T47D (cell line): ENCODE results near the gene ATP13A5.

Experiments
- DNase-seq, 2 experiments: peaks; one replicate each; pipeline versions ENCODE4 v3.0.0 to v3.0.0-alpha.2; 2011 to 2012; ENCODE audit warnings: low read depth in 1 of 2, low spot score in 1 of 2
- JUND ChIP-seq: IDR thresholded peaks from 2 replicates; pipeline ENCODE4 v1.6.1; 2012; ENCODE audit warnings: low read depth
- in situ Hi-C: cut with HindIII; loops from 2 replicates; pipeline ENCODE4 v1.10.0; 2016; ENCODE audit warnings: low sequenced_read_pairs, low pct_unique_long_range_greater_than_20kb

Gene ATP13A5

GRCh38 chr3:193240850-193241706 is 137.5 kb downstream of the ATP13A5 start, which contains the start of gene PLAAT1:
TSS of gene PLAAT1 (plus strand) at chr3:193241222. CDS start at chr3:193255651, 14,429 bp downstream.
- in situ Hi-C loops, result no loop called here
- no peak for TF ChIP-seq JUND
- DNase-seq, result peak; percentile 95 to 100

GRCh38 chr3:193240436-193240849 is 138.1 kb downstream of the ATP13A5 start:
- no peak for TF ChIP-seq JUND
- DNase-seq, result no peak
- in situ Hi-C loops, result no loop called here

DNA sequence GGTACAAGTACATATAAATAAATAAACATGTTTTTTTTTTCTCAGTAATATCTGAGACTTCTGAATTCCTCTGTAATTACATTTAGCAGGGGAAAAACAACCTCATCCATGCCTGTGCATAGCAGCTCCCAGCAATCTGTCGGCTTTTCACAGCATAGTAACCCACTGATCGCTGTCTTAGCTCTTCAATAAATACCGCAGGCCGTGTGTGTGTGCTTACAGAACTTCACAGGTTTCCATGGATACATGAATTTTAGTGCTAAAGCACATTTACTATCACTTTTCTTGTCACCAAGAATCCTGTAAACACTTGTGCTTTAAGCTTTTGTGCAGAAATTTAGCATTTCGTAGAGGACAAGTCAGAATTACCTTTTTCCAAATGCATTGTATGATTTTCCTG is 141.5 kb downstream of the ATP13A5 start:
- DNase-seq, result no peak
- TF ChIP-seq JUND, result no peak
- in situ Hi-C loops, result no loop called here

DNA sequence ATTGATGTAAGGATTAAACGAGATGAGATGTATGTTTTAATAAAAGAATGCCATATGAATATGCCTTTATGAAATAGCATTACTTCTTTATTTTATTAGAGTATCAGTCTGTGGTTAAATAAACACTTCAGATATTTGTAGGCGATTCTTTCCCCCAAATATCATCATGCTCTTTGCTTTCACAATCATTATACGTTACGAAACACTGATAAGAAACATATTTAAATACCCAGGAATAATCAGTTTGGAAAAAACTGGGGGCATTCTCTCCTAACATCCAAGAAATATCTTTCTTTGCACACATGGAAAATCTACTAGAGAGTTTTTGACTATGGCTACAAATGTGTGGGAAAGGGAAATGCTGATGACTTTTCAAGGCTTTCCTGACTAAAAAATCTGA is 142.0 kb downstream of the ATP13A5 start:
- in situ Hi-C loops, result no loop called here
- TF ChIP-seq JUND, result no peak
- DNase-seq, result no peak

GRCh38 chr3:193231201-193231600 is 147.4 kb downstream of the ATP13A5 start:
- in situ Hi-C loops, result no loop called here
- no peak for TF ChIP-seq JUND
- no peak for DNase-seq

DNA sequence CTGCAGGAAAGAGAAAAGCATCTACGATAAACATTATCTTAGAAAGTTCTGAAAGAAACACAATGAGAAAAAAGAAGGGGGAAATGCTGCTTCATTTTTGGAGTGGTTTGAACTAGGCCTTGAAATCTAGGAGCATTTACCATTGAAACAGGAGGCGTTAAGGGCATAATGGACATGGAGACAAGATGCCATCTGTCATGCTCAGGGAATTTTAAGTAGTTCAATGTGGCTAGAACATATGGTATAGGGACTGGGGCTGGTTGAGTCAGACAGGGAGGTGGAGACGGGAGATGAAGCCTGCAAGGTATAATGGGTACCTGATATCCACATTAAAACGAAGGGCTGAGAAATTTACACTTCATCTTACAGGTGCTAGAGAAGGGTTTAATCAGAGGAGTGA is 147.9 kb downstream of the ATP13A5 start:
- no peak for TF ChIP-seq JUND
- DNase-seq, result no peak
- in situ Hi-C loops, result no loop called here

DNA sequence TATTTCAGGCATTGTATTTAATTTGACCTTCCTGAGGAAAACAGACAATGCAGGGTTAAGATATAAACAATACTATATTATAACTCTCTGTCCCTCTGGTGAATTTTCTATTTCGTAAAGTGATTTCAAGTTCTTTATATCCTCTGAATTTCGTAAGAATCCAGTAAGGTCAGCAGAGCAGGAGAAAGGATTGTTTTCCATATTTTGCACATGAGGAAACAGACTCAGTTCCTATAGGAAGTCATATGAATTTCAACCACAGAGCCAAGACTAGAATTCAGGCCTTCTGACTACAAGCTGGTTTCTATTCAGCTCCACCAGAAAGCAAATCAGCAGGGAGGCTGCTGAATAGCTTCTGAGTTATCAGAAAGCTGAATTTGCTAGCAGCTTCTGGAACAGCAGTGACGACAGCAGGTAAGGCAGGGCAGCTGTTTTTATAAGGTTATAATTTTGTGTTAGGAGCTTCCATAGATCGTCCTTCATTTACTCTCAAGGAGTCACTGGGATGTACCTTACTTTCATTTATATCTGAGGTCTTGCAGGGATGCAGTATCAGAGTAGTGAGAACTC is 148.6 kb downstream of the ATP13A5 start:
- no peak for DNase-seq
- TF ChIP-seq JUND, result no peak
- in situ Hi-C loops, result no loop called here

- in situ Hi-C loops, result no loop called here
- DNase-seq, result no peak
- no peak for TF ChIP-seq JUND
Observed at GRCh38 chr3:193228206-193228605, 150.3 kb downstream of the ATP13A5 start.

DNA sequence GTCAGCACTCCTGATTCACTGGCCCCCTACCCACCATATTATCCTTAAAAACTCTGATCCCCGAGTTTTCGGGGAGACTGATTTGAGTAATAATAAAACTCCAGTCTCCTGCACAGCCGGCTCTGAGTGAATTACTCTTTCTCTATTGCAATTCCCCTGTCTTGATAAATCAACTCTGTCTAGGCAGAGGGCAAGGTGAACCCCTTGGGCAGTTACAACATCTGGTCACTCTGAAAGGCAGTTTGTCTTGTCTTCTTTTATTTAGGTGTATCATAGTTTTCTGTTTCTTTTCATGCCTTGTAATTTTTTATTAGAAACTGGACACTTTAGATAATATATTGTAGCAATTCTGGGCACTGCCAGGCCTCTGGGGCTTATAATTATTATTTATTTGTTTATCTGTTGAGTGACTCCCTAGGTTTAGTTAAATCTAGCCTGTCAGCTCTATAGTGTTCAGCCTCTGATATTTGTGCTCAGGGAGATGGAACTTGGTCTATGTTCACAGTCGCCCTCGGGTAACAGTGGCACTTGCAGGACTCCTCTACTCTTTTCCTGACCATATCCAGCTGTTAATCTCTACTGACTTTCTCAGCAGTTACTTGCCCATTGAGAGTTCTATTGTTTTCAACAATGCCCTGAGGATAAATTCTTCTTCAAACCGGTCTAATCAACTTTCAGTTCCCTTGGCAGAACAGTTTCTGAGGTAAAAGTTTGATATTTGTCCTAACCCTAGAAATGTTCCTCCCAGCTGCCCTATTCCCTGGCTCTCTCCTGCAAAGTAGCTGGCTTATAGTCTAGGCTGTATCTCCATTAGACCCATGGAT is 153.0 kb downstream of the ATP13A5 start:
- TF ChIP-seq JUND, result no peak
- DNase-seq, result peak in 1 of 2 experiments; percentile 73
- in situ Hi-C loops, result no loop called here
